H9 (cell line): ENCODE data around the gene KIF16B. TPM values are rescaled to one million over a fixed set of nuclear protein-coding genes. Genes with fewer than 3 reads are reported as not detected.

Experiments
- DNase-seq: peaks from one replicate; pipeline ENCODE4 v3.0.0-alpha.2; 2017
- H2AFZ ChIP-seq: one replicate; pipeline ENCODE4 v1.6.1; 2013; ENCODE audit warnings: mild to moderate bottlenecking, low read length, control low read depth, moderate library complexity
- H2AK5ac ChIP-seq: 2 replicates; pipeline ENCODE4 v1.6.1; 2013; ENCODE audit warnings: low read length, control low read depth, mixed read lengths; ENCODE audit not compliant: insufficient read length
- H2BK120ac ChIP-seq: one replicate; pipeline ENCODE4 v1.6.1; 2013; ENCODE audit warnings: low read depth, mild to moderate bottlenecking, low read length, control low read depth, inconsistent platforms; ENCODE audit not compliant: poor library complexity, severe bottlenecking
- H2BK12ac ChIP-seq: 2 replicates; pipeline ENCODE4 v1.6.1; 2013; ENCODE audit warnings: low read length, control low read depth, mixed read lengths, low read depth; ENCODE audit not compliant: insufficient read length
- H2BK15ac ChIP-seq: 2 replicates; pipeline ENCODE4 v1.6.1; 2013; ENCODE audit warnings: low read depth, low read length, control low read depth
- H2BK20ac ChIP-seq: one replicate; pipeline ENCODE4 v1.6.1; 2013; ENCODE audit warnings: low read depth, mild to moderate bottlenecking, low read length, control low read depth, inconsistent platforms; ENCODE audit not compliant: poor library complexity, severe bottlenecking
- H2BK5ac ChIP-seq: 2 replicates; pipeline ENCODE4 v1.6.1; 2013; ENCODE audit warnings: low read length, control low read depth, mixed read lengths; ENCODE audit not compliant: insufficient read length
- H3K14ac ChIP-seq: 2 replicates; pipeline ENCODE4 v1.6.1; 2013; ENCODE audit warnings: low read length, control low read depth; ENCODE audit not compliant: insufficient read depth
- H3K18ac ChIP-seq: 2 replicates; pipeline ENCODE4 v1.6.1; 2013; ENCODE audit warnings: low read depth, mild to moderate bottlenecking, mixed read lengths, low read length, control low read depth; ENCODE audit not compliant: insufficient read length
- H3K23ac ChIP-seq: 2 replicates; pipeline ENCODE4 v1.6.1; 2013; ENCODE audit warnings: low read length, control low read depth, mixed read lengths, low read depth; ENCODE audit not compliant: insufficient read length
- H3K23me2 ChIP-seq: 2 replicates; pipeline ENCODE4 v1.6.1; 2013; ENCODE audit warnings: low read depth, mild to moderate bottlenecking, mixed read lengths, low read length, control low read depth; ENCODE audit not compliant: insufficient read length, poor library complexity, severe bottlenecking
- H3K27ac ChIP-seq: 2 replicates; pipeline ENCODE4 v1.5.1; 2013; ENCODE audit warnings: low read length, control low read depth, mixed read lengths, low read depth; ENCODE audit not compliant: insufficient read length
- H3K27me3 ChIP-seq: 2 replicates; pipeline ENCODE4 v1.6.1; 2013; ENCODE audit warnings: low read length, control low read depth, inconsistent platforms; ENCODE audit not compliant: insufficient read depth
- H3K4ac ChIP-seq: 2 replicates; pipeline ENCODE4 v1.6.1; 2013; ENCODE audit warnings: low read depth, mild to moderate bottlenecking, control low read depth, inconsistent platforms, low read length, moderate library complexity
- H3K4me1 ChIP-seq: 2 replicates; pipeline ENCODE4 v1.6.1; 2013; ENCODE audit warnings: low read length, control low read depth, inconsistent platforms; ENCODE audit not compliant: insufficient read depth
- H3K4me2 ChIP-seq: 2 replicates; pipeline ENCODE4 v1.6.1; 2013; ENCODE audit warnings: low read length, control low read depth, mixed read lengths; ENCODE audit not compliant: insufficient read length, insufficient read depth
- H3K56ac ChIP-seq: 2 replicates; pipeline ENCODE4 v1.6.1; 2013; ENCODE audit warnings: low read depth, mild to moderate bottlenecking, mixed read lengths, low read length, control low read depth; ENCODE audit not compliant: insufficient read length
- H3K79me1 ChIP-seq: 2 replicates; pipeline ENCODE4 v1.6.1; 2013; ENCODE audit warnings: low read depth, mild to moderate bottlenecking, moderate library complexity, low read length, control low read depth, inconsistent platforms; ENCODE audit not compliant: insufficient read depth, poor library complexity, severe bottlenecking
- H3K79me2 ChIP-seq: 2 replicates; pipeline ENCODE4 v1.6.1; 2013; ENCODE audit warnings: low read length, control low read depth, inconsistent platforms; ENCODE audit not compliant: insufficient read depth
- H3K9ac ChIP-seq: 2 replicates; pipeline ENCODE4 v1.6.1; 2013; ENCODE audit warnings: low read length, control low read depth, mixed read lengths; ENCODE audit not compliant: insufficient read length; ENCODE audit errors: extremely low read depth
- H3K9me3 ChIP-seq: one replicate; pipeline ENCODE4 v1.6.1; 2013; ENCODE audit warnings: low read depth, low read length, inconsistent platforms; ENCODE audit not compliant: control insufficient read depth
- H3T11ph ChIP-seq: one replicate; pipeline ENCODE4 v1.6.1; 2013; ENCODE audit warnings: mild to moderate bottlenecking, low read length, control low read depth, inconsistent platforms
- H4K20me1 ChIP-seq: one replicate; pipeline ENCODE4 v1.6.1; 2013; ENCODE audit not compliant: control insufficient read depth, insufficient read length, insufficient read depth
- H4K5ac ChIP-seq: 2 replicates; pipeline ENCODE4 v1.6.1; 2013; ENCODE audit warnings: low read depth, mild to moderate bottlenecking, mixed read lengths, low read length, control low read depth; ENCODE audit not compliant: insufficient read length
- H4K8ac ChIP-seq: replicated peaks from 2 replicates; pipeline ENCODE4 v1.6.1; 2013; ENCODE audit warnings: low read length, control low read depth, mixed read lengths, low read depth; ENCODE audit not compliant: insufficient read length
- H4K91ac ChIP-seq: 2 replicates; pipeline ENCODE4 v1.6.1; 2013; ENCODE audit warnings: low read depth, mild to moderate bottlenecking, moderate library complexity, mixed read lengths, low read length, control low read depth; ENCODE audit not compliant: insufficient read length
- H3K27ac Mint-ChIP-seq, 3 experiments: 2 replicates in 2 of 3; 3 replicates in 1 of 3; pipeline ENCODE4 v1.8.0; 2020 to 2021; ENCODE audit warnings: mixed read lengths in 3 of 3, mild to moderate bottlenecking in 1 of 3, moderate library complexity in 1 of 3
- H3K27me3 Mint-ChIP-seq: 2 replicates; pipeline ENCODE4 v1.8.0; 2021; ENCODE audit warnings: low read depth, mild to moderate bottlenecking, moderate library complexity, mixed read lengths
- H3K36me3 Mint-ChIP-seq, 3 experiments: 2 replicates in 2 of 3; 3 replicates in 1 of 3; pipeline ENCODE4 v1.8.0; 2020 to 2021; ENCODE audit warnings: low read depth in 3 of 3, mixed read lengths in 3 of 3; ENCODE audit not compliant: insufficient read depth in 1 of 3
- H3K4me1 Mint-ChIP-seq, 2 experiments: 2 replicates each; pipeline ENCODE4 v1.8.0; 2020; ENCODE audit warnings: mixed read lengths in 2 of 2
- H3K4me3 Mint-ChIP-seq, 2 experiments: 2 replicates in 1 of 2; 3 replicates in 1 of 2; pipeline ENCODE4 v1.8.0; 2020 to 2021; ENCODE audit warnings: mild to moderate bottlenecking in 2 of 2, mixed read lengths in 2 of 2, moderate library complexity in 1 of 2
- H3K9me3 Mint-ChIP-seq, 2 experiments: 2 replicates in 1 of 2; 3 replicates in 1 of 2; pipeline ENCODE4 v1.8.0; 2020; ENCODE audit warnings: mild to moderate bottlenecking in 2 of 2, mixed read lengths in 2 of 2, moderate library complexity in 1 of 2
- total RNA-seq: library from RNA; stranded (reverse); gene quantifications from 2 replicates; pipeline ENCODE4 v1.2.1, GENCODE V29; 2021
- TF ChIP-seq, protein P1 (sequence below): fragments of 200-600 bp; sonication (generic); conservative IDR thresholded peaks from 3 replicates; pipeline ENCODE4 v1.8.0; 2021; ENCODE audit warnings: antibody characterized with exemption, mild to moderate bottlenecking

The KIF16B gene
- total RNA-seq, 1 experiment from 2014 or later = 7.4 TPM

DNA sequence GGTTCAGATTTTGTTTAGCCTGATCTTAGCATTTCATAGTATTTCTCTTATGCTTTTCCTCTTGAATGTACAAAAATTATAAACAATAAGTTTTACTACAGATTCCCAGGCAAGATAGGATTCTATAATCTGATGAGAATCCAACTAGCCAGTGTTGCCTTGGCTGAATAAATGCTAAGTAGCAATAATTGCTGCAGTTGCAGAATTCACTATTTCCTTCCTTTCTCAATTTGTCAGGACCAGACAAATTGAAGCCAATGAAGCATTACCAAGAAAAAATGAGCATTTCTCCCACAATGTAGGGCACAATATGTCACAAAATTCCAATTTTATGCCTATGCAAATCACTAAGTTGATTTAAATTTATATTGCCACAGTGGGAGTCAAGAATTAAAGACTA, 260.2 kb downstream of the KIF16B start:
- Histone ChIP-seq H2BK20ac (no peak overlapping the region), H3K79me1 (no peaks in the 10 kb centered on the region), H4K20me1 (no peaks in the 10 kb centered on the region), H3K4me1 (no peaks in the 10 kb centered on the region), H3K4ac (no peak overlapping the region), H2BK5ac (no peak overlapping the region), H2BK120ac (no peak overlapping the region), H3K9me3 (no peaks in the 10 kb centered on the region), H3K23me2 (no peaks in the 10 kb centered on the region), H4K91ac (no peak overlapping the region), H3K9ac (no peak overlapping the region), H3K23ac (no peak overlapping the region), H3K79me2 (no peaks in the 10 kb centered on the region), H2BK12ac (no peak overlapping the region), H3K27ac (no peak overlapping the region), H4K5ac (no peak overlapping the region), H2AFZ (no peak overlapping the region), H3K4me2 (no peak overlapping the region), H2AK5ac (no peak overlapping the region), H3K27me3 (no peaks in the 10 kb centered on the region), H4K8ac (no peak overlapping the region), H3K18ac (no peak overlapping the region), H3T11ph (no peak overlapping the region), H2BK15ac (no peak overlapping the region), H3K56ac (no peak overlapping the region), H3K14ac (no peak overlapping the region)
- no peaks in the 10 kb centered on the region; a peak in 1 of 4 replicates for H3K4me1 Mint-ChIP-seq
- TF ChIP-seq, protein P1, sequence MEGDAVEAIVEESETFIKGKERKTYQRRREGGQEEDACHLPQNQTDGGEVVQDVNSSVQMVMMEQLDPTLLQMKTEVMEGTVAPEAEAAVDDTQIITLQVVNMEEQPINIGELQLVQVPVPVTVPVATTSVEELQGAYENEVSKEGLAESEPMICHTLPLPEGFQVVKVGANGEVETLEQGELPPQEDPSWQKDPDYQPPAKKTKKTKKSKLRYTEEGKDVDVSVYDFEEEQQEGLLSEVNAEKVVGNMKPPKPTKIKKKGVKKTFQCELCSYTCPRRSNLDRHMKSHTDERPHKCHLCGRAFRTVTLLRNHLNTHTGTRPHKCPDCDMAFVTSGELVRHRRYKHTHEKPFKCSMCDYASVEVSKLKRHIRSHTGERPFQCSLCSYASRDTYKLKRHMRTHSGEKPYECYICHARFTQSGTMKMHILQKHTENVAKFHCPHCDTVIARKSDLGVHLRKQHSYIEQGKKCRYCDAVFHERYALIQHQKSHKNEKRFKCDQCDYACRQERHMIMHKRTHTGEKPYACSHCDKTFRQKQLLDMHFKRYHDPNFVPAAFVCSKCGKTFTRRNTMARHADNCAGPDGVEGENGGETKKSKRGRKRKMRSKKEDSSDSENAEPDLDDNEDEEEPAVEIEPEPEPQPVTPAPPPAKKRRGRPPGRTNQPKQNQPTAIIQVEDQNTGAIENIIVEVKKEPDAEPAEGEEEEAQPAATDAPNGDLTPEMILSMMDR = no peak
- H3K36me3 Mint-ChIP-seq = peaks cover 0 to 6% (median 4%) of the 10 kb centered on the region in 3 experiments; a peak in 4 of 7 replicates
- DNase-seq = no peak
- no peaks in the 10 kb centered on the region for H3K9me3 Mint-ChIP-seq
- no peaks in the 10 kb centered on the region for H3K27me3 Mint-ChIP-seq
- no peak overlapping the region for H3K4me3 Mint-ChIP-seq
- H3K27ac Mint-ChIP-seq = no peak overlapping the region
